ENCODE results near the gene KCNJ16. TPM values are rescaled to one million over a fixed set of nuclear protein-coding genes. Genes with fewer than 3 reads are reported as not detected.

The KCNJ16 gene
- total and polyA plus RNA-seq, 2 of the 13 experiments (the other 11 are each of a cell fraction or from before 2014, with no cell fraction given), result not detected

GRCh38 chr17:70028978-70029767 is 45.9 kb upstream of the KCNJ16 start:
- CTCF ChIA-PET (ENCODE audit: low intra/inter-chr PET ratio, low total read pairs), result no interaction called here
- FAIRE-seq (no peak), ATAC-seq (no peak), DNase-seq (ENCODE audit: low spot score) (no peak)
- H3K4me3 ChIP-seq (replicated peaks in 1 of 3; ENCODE audit: insufficient read depth in 1 of 3, low read depth in 2 of 3, low read length in 3 of 3), result no peak overlapping the region
- no peak for TF ChIP-seq MAF1 (CRISPR knock-in tag; IDR thresholded peaks at IDR 0.05; ENCODE audit: borderline replicate concordance)
- no peak for TF ChIP-seq PHF8 (CRISPR knock-in tag; IDR thresholded peaks at IDR 0.05)
- no peak for TF ChIP-seq ARHGAP35 (CRISPR knock-in tag; IDR thresholded peaks at IDR 0.05; ENCODE audit: borderline replicate concordance)
- H3K9me3 ChIP-seq (ENCODE audit: low read length), result peaks cover 97% of the 10 kb centered on the region
- intact Hi-C loops (cut with micrococcal nuclease; ENCODE audit: unreplicated experiment) (no loop called here), in situ Hi-C loops (cut with HindIII; ENCODE audit: extremely low pct_ligation_motif_present, low pct_unique_long_range_greater_than_20kb) (no loop called here)
- no peaks in the 10 kb centered on the region for H3K27me3 ChIP-seq (ENCODE audit: control insufficient read depth in 1 of 2, insufficient read depth in 2 of 2, low read length in 2 of 2)
- WGBS (ENCODE audit: low lambda C conversion rate), result 12% methylated on average over 2 of the region's 2 CpGs
- no peak overlapping the region for H3K9ac ChIP-seq (ENCODE audit: insufficient read depth, low read depth, low read length)
- no peaks in the 10 kb centered on the region for H3K4me1 ChIP-seq (ENCODE audit: insufficient read depth, low read length)
- no peak overlapping the region for H3K4me2 ChIP-seq (ENCODE audit: low read depth, low read length)
- no peaks in the 10 kb centered on the region for H4K20me1 ChIP-seq (ENCODE audit: insufficient read depth, low read length)
- no peak overlapping the region for H3K27ac ChIP-seq (ENCODE audit: extremely low read length, insufficient read depth, low read length)
- POLR2A ChIA-PET, result no interaction called here
- no TSS peak for BruUV-seq (replicated peaks)
- H3K36me3 ChIP-seq (replicated peaks in 1 of 2; ENCODE audit: control insufficient read depth in 1 of 2, insufficient read depth in 2 of 2, low read length in 2 of 2), result no peaks in the 10 kb centered on the region
- H3K79me2 ChIP-seq (ENCODE audit: insufficient read depth, low read length), result no peaks in the 10 kb centered on the region
- no peak overlapping the region for H2AFZ ChIP-seq (ENCODE audit: low read length)

- Histone ChIP-seq H3K4me3 (replicated peaks in 1 of 3; ENCODE audit: insufficient read depth in 1 of 3, low read depth in 2 of 3, low read length in 3 of 3) (no peak overlapping the region), H4K20me1 (ENCODE audit: insufficient read depth, low read length) (no peaks in the 10 kb centered on the region), H3K9me3 (ENCODE audit: low read length) (peaks cover 89% of the 10 kb centered on the region), H3K9ac (ENCODE audit: insufficient read depth, low read depth, low read length) (no peak overlapping the region), H2AFZ (ENCODE audit: low read length) (no peak overlapping the region), H3K4me2 (ENCODE audit: low read depth, low read length) (no peak overlapping the region), H3K27ac (ENCODE audit: extremely low read length, insufficient read depth, low read length) (no peak overlapping the region), H3K79me2 (ENCODE audit: insufficient read depth, low read length) (no peaks in the 10 kb centered on the region), H3K27me3 (ENCODE audit: control insufficient read depth in 1 of 2, insufficient read depth in 2 of 2, low read length in 2 of 2) (no peaks in the 10 kb centered on the region), H3K4me1 (ENCODE audit: insufficient read depth, low read length) (no peaks in the 10 kb centered on the region), H3K36me3 (replicated peaks in 1 of 2; ENCODE audit: control insufficient read depth in 1 of 2, insufficient read depth in 2 of 2, low read length in 2 of 2) (no peaks in the 10 kb centered on the region)
- no TSS peak for BruUV-seq (replicated peaks)
- DNase-seq (ENCODE audit: low spot score) (no peak), ATAC-seq (no peak), FAIRE-seq (no peak)
- in situ Hi-C loops (cut with HindIII; ENCODE audit: extremely low pct_ligation_motif_present, low pct_unique_long_range_greater_than_20kb) (no loop called here), intact Hi-C loops (cut with micrococcal nuclease; ENCODE audit: unreplicated experiment) (no loop called here)
- ChIA-PET CTCF (ENCODE audit: low intra/inter-chr PET ratio, low total read pairs) (no interaction called here), POLR2A (no interaction called here)
- whole genome bisulfite sequencing (ENCODE audit: low lambda C conversion rate), result 0% methylated on average over 1 of the region's 1 CpG
- TF ChIP-seq RAD21 (CRISPR knock-in tag; IDR thresholded peaks at IDR 0.05) (no peak), MXD1 (CRISPR knock-in tag; IDR thresholded peaks at IDR 0.05) (no peak), ZNF256 (CRISPR knock-in tag; conservative IDR thresholded peaks at IDR 0.05) (no peak), PAF1 (CRISPR knock-in tag; IDR thresholded peaks at IDR 0.05) (no peak), ZNF609 (CRISPR knock-in tag; IDR thresholded peaks at IDR 0.05; ENCODE audit: borderline replicate concordance) (no peak), ZNF530 (CRISPR knock-in tag; IDR thresholded peaks at IDR 0.05; ENCODE audit: low read depth) (no peak), ZNF558 (CRISPR knock-in tag; IDR thresholded peaks at IDR 0.05; ENCODE audit: borderline replicate concordance) (no peak)
Observed at GRCh38 chr17:70030371-70030770, 44.7 kb upstream of the KCNJ16 start.

Measured in HepG2 (cell line).